Smooth muscle cell (in vitro differentiated cells): ENCODE results near the gene DIP2B. TPM values are rescaled to one million over a fixed set of nuclear protein-coding genes. Genes with fewer than 3 reads are reported as not detected.
A peak's percentile ranks its signal among the peaks of the same experiment; 100 is the strongest.

Source experiments
- DNase-seq: peaks from one replicate; lab custom pipeline; 2025; ENCODE audit not compliant: unreplicated experiment; lab: John Stamatoyannopoulos, UW
- H2AFZ ChIP-seq: fragments of 200-600 bp; sonication (generic); 2 replicates; pipeline ENCODE4 v1.6.0; 2016; ENCODE audit warnings: antibody characterized with exemption, low read depth, mild to moderate bottlenecking
- H3F3A ChIP-seq: fragments of 200-600 bp; sonication (generic); 2 replicates; pipeline ENCODE4 v1.6.0; 2017; ENCODE audit warnings: antibody characterized with exemption, low read depth
- H3K27ac ChIP-seq: fragments of 200-600 bp; sonication (generic); 2 replicates; pipeline ENCODE4 v1.5.1; 2016; ENCODE audit warnings: low read depth, mild to moderate bottlenecking
- H3K27me3 ChIP-seq: fragments of 200-600 bp; sonication (generic); 2 replicates; pipeline ENCODE4 v1.6.1; 2016; ENCODE audit warnings: low read depth, mild to moderate bottlenecking
- H3K36me3 ChIP-seq: fragments of 200-600 bp; sonication (generic); 2 replicates; pipeline ENCODE4 v1.5.1; 2016; ENCODE audit warnings: low read depth
- H3K4me1 ChIP-seq: fragments of 200-600 bp; sonication (generic); 2 replicates; pipeline ENCODE4 v1.5.1; 2016; ENCODE audit warnings: low read depth
- H3K4me2 ChIP-seq: fragments of 200-600 bp; sonication (generic); 2 replicates; pipeline ENCODE4 v1.6.0; 2016; ENCODE audit warnings: mild to moderate bottlenecking
- H3K4me3 ChIP-seq: fragments of 200-600 bp; sonication (generic); 2 replicates; pipeline ENCODE4 v1.5.1; 2016; ENCODE audit warnings: mild to moderate bottlenecking
- H3K79me2 ChIP-seq: fragments of 200-600 bp; sonication (generic); 2 replicates; pipeline ENCODE4 v1.6.0; 2016; ENCODE audit warnings: low read depth, mild to moderate bottlenecking
- H3K9ac ChIP-seq: fragments of 200-600 bp; sonication (generic); 2 replicates; pipeline ENCODE4 v1.6.0; 2016; ENCODE audit warnings: low read depth
- H3K9me3 ChIP-seq: fragments of 200-600 bp; sonication (generic); replicated peaks from 2 replicates; pipeline ENCODE4 v1.5.1; 2016; ENCODE audit warnings: low read depth
- H4K20me1 ChIP-seq: fragments of 200-600 bp; sonication (generic); 2 replicates; pipeline ENCODE4 v1.6.0; 2016; ENCODE audit warnings: low read depth
- CTCF ChIP-seq: fragments of 200-600 bp; sonication (generic); IDR thresholded peaks from 2 replicates; pipeline ENCODE4 v1.5.1; 2017; ENCODE audit warnings: borderline replicate concordance, mild to moderate bottlenecking, antibody characterized with exemption; ENCODE audit not compliant: insufficient read depth, poor library complexity, severe bottlenecking
- WGBS: methylation state at CpG from one replicate; pipeline ENCODE4 v1.1.7; 2016; ENCODE audit warnings: low lambda C conversion rate; 5-methylcytosine and 5-hydroxymethylcytosine counted together
- polyA plus RNA-seq: library from polyadenylated mRNA; unstranded; fragments of >200 nt; fragmentation: Nextera tagmentation; extraction: Ambion mirVana; gene quantifications from 2 replicates; pipeline ENCODE4 v1.2.1, GENCODE V29; 2016
- total RNA-seq: library from RNA; depleted of rRNA; stranded (reverse); fragments of >200 nt; gene quantifications from 2 replicates; pipeline ENCODE4 v1.2.3, GENCODE V29; 2014

Gene DIP2B
- total and polyA plus RNA-seq, 2 experiments from 2014 or later: 5.8 to 35.2 TPM

- H3F3A ChIP-seq: no peaks in the 10 kb centered on the region
- H3K79me2 ChIP-seq: peaks cover 32% of the 10 kb centered on the region
- no peaks in the 10 kb centered on the region for H4K20me1 ChIP-seq
- no peaks in the 10 kb centered on the region for H3K4me1 ChIP-seq
- H3K4me2 ChIP-seq: no peak overlapping the region
- no peaks in the 10 kb centered on the region for H3K27me3 ChIP-seq
- H3K4me3 ChIP-seq: no peak overlapping the region
- H3K9me3 ChIP-seq: no peaks in the 10 kb centered on the region
- H3K36me3 ChIP-seq: no peaks in the 10 kb centered on the region
- no peak for TF ChIP-seq CTCF
- H3K27ac ChIP-seq: no peak overlapping the region
- H3K9ac ChIP-seq: no peak overlapping the region
- DNase-seq: no peak
- 80% methylated on average over 6 of the region's 6 CpGs for WGBS
- H2AFZ ChIP-seq: no peak overlapping the region
Measured at GRCh38 chr12:50628394-50628793, 123.6 kb downstream of the DIP2B start.

GRCh38 chr12:50633955-50634354, 129.2 kb downstream of the DIP2B start:
- no peaks in the 10 kb centered on the region for H3K9me3 ChIP-seq
- no peaks in the 10 kb centered on the region for H4K20me1 ChIP-seq
- 43% methylated on average over 6 of the region's 6 CpGs for WGBS
- peaks cover 5% of the 10 kb centered on the region for H3K4me1 ChIP-seq
- no peak overlapping the region for H3K4me2 ChIP-seq
- no peaks in the 10 kb centered on the region for H3K27me3 ChIP-seq
- H3K9ac ChIP-seq: no peak overlapping the region
- H3K27ac ChIP-seq: peak overlapping the region; percentile 15
- DNase-seq: no peak
- H3K4me3 ChIP-seq: no peak overlapping the region
- no peaks in the 10 kb centered on the region for H3F3A ChIP-seq
- no peak overlapping the region for H2AFZ ChIP-seq
- peaks cover 8% of the 10 kb centered on the region for H3K79me2 ChIP-seq
- no peaks in the 10 kb centered on the region for H3K36me3 ChIP-seq
- TF ChIP-seq CTCF: no peak

- Histone ChIP-seq H3F3A (no peaks in the 10 kb centered on the region), H3K27me3 (no peaks in the 10 kb centered on the region), H3K27ac (peak overlapping the region; percentile 15), H2AFZ (no peak overlapping the region), H3K4me2 (no peak overlapping the region), H3K4me3 (no peak overlapping the region), H4K20me1 (no peaks in the 10 kb centered on the region), H3K4me1 (peaks cover 5% of the 10 kb centered on the region), H3K9ac (no peak overlapping the region), H3K9me3 (no peaks in the 10 kb centered on the region), H3K79me2 (peaks cover 8% of the 10 kb centered on the region), H3K36me3 (no peaks in the 10 kb centered on the region)
- no peak for TF ChIP-seq CTCF
- DNase-seq: no peak
- WGBS: 92% methylated on average over 2 of the region's 2 CpGs
Measured at GRCh38 chr12:50634379-50634778, 129.6 kb downstream of the DIP2B start.

GRCh38 chr12:50635364-50635763, 130.6 kb downstream of the DIP2B start:
- H3K9ac ChIP-seq: no peak overlapping the region
- no peak for DNase-seq
- H3K9me3 ChIP-seq: no peaks in the 10 kb centered on the region
- H3K4me1 ChIP-seq: peaks cover 5% of the 10 kb centered on the region
- 84% methylated on average over 5 of the region's 5 CpGs for WGBS
- no peaks in the 10 kb centered on the region for H3K27me3 ChIP-seq
- H4K20me1 ChIP-seq: no peaks in the 10 kb centered on the region
- no peaks in the 10 kb centered on the region for H3K36me3 ChIP-seq
- no peaks in the 10 kb centered on the region for H3F3A ChIP-seq
- H3K4me3 ChIP-seq: no peak overlapping the region
- H3K27ac ChIP-seq: no peak overlapping the region
- no peak overlapping the region for H2AFZ ChIP-seq
- no peak overlapping the region for H3K4me2 ChIP-seq
- no peak for TF ChIP-seq CTCF
- H3K79me2 ChIP-seq: peaks cover 16% of the 10 kb centered on the region
